Suprapubic skin (tissue), 3 donors: ENCODE results near the gene TAAR9.

Experiments used
- POLR2A ChIP-seq, 2 donors: fragments of 450-650 bp; IDR thresholded peaks; one replicate each; pipeline ENCODE4 v1.6.1; 2017; ENCODE audit warnings: antibody characterized with exemption in 2 of 2, mild to moderate bottlenecking in 2 of 2, moderate library complexity in 2 of 2
- TF ChIP-seq, protein P1 (sequence below), 2 donors: fragments of 200-600 bp in 1 of 2; fragments of 450-650 bp in 1 of 2; sonication (generic) in 1 of 2; IDR thresholded peaks; one replicate each; pipeline ENCODE4 v1.5.1; 2016 to 2019; ENCODE audit warnings: antibody characterized with exemption in 2 of 2, mild to moderate bottlenecking in 1 of 2, moderate library complexity in 1 of 2

DNA sequence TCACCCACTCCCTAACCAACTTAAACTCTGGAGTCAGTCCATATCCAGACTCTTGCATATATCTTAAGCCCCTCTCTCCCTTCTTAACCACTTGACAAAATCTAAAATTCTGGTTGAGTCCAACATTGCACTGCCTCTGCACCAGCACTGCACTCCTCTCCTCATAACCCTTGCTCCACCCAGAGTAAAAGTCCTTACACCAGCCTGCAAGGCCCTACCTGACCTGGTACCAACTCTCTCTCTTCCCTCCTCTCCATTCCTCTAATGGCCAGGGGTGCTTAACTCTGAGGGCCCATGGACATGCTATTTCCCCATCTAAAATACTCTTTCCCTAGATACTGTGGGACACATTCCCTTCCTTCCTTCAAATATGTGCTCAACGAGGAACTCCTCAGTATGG lies 46.2 kb upstream of the TAAR9 start:
- TF ChIP-seq, protein P1, sequence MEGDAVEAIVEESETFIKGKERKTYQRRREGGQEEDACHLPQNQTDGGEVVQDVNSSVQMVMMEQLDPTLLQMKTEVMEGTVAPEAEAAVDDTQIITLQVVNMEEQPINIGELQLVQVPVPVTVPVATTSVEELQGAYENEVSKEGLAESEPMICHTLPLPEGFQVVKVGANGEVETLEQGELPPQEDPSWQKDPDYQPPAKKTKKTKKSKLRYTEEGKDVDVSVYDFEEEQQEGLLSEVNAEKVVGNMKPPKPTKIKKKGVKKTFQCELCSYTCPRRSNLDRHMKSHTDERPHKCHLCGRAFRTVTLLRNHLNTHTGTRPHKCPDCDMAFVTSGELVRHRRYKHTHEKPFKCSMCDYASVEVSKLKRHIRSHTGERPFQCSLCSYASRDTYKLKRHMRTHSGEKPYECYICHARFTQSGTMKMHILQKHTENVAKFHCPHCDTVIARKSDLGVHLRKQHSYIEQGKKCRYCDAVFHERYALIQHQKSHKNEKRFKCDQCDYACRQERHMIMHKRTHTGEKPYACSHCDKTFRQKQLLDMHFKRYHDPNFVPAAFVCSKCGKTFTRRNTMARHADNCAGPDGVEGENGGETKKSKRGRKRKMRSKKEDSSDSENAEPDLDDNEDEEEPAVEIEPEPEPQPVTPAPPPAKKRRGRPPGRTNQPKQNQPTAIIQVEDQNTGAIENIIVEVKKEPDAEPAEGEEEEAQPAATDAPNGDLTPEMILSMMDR (IDR thresholded peaks at IDR 0.05) = no peak
- TF ChIP-seq POLR2A (IDR thresholded peaks at IDR 0.05) = no peak
